Kidney glomerular epithelial cell (primary cell): ENCODE data around the gene NLGN1.

ENCODE experiments used
- DNase-seq: peaks from one replicate; lab custom pipeline; 2025; lab: John Stamatoyannopoulos, UW

The NLGN1 gene

DNA sequence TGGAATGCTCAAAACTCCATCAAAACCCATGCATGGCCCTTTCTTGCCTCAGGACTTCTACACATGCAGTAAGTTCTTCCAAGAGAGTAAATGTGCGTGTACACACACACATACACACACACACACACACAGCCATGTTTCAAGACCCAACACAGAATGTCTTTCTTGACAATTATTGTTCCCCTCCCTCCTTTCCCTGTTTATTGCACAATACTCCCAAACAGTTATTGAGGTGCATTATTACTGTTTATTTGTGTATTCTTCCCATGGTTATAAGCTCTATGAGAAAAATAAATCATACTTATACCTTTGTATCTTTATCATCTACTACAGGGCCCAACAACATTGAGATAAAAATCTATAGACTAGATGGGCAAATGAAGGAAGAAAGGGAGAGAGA is 937.8 kb downstream of the NLGN1 start:
- DNase-seq, result no peak

DNA sequence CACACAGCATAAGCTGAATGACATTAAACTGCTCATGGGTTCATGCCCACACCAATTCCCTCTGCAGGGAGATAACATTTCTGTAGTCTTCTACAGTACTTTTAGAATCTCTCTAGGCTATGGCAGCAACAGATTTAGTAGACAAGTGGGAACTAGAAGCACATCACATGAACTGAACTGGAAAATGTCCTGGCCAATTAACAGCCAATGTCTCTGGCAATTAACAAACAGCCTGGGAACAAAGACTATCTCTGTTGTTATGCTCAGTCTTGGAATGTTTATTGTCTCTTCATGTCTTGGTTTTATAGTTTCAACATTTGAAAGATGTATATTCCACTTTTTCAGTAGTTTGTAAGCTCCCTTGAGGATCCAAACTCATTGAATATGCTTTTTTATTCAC is 938.4 kb downstream of the NLGN1 start:
- no peak for DNase-seq
